NCI-H82 treated with DMSO at 0.1 percent for 48 hours (cell line): ENCODE data around the gene LGALS7B.

Experiments used
- DNase-seq: peaks from one replicate; lab custom pipeline; 2025; ENCODE audit not compliant: unreplicated experiment; lab: John Stamatoyannopoulos, UW

The LGALS7B gene

DNA sequence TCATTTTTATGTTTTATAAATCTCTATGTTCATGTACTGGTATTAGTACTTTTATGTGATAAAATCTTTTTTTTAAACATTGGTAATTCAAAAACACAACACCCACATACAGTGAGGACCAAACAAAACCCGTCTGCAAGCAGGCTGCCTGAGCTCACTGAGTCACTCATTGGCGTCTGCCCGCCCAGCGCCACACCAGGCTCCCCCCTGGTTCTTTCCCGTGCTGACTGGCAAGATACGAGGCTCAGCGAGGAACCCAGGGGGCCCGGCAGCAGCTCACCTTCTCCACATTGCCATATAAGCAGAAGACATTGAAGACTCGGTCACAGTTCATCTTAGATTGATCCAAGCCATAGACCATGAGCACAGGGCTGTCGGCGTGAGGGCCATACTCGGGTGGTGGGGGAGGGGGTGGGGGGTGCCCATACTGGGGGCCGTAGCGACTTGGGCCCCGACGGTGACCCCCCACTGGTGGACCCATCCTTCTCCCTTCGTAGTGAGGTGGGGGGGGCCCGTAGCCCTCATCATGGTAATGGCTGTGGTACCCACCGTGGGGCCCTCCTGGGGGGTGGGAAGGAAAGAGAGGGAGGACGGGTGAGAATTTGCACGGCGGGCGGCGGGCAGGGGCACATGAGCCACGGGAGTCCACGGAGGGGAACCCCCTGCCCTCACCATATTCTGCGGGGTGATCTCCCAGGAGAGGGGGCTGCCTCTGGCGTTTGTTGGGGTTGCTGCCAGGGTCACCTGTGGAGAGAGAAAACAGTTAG is 51.0 kb downstream of the LGALS7B start:
- no peak for DNase-seq

DNA sequence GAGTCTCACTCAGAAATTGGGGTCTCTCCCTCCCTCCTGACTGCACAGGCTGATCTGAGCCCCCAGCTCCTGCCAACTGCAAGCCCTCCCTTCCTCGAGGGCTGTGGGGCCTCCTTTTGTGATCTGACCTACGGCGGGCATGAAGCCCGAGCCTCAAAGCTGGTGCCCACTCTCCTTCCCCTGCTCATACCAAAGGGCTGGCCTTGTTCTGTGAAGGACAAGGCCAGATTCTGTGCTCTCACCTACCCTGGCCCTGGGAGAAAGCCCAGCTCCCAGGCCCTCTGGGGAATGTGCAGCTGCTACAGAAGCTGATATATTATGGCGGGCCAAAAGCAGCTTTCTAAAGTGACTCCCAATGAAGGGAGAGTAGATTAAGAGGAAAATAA is 51.6 kb downstream of the LGALS7B start:
- no peak for DNase-seq
